LNCAP (cell line): ENCODE results near the gene LTO1.

ENCODE experiments used
- CTCF ChIP-seq: fragments of 450-650 bp; IDR thresholded peaks from 2 replicates; pipeline ENCODE4 v1.5.1; 2017; ENCODE audit warnings: mild to moderate bottlenecking

The LTO1 gene

GRCh38 chr11:69715446-69715845 lies 40.3 kb upstream of the LTO1 start:
- no peak for TF ChIP-seq CTCF

- TF ChIP-seq CTCF = no peak
These were observed 37.0 kb upstream of the LTO1 start for GRCh38 chr11:69711822-69712801.

- TF ChIP-seq CTCF = no peak
These were observed 33.7 kb upstream of the LTO1 start for GRCh38 chr11:69708736-69709401.

- TF ChIP-seq CTCF = no peak
These were observed 32.0 kb upstream of the LTO1 start for GRCh38 chr11:69707176-69707575.

- no peak for TF ChIP-seq CTCF
These were observed 31.0 kb upstream of the LTO1 start for GRCh38 chr11:69705901-69706787.

GRCh38 chr11:69705351-69705811 lies 30.2 kb upstream of the LTO1 start:
- TF ChIP-seq CTCF = no peak
